Prostate gland (tissue), 2 donors: Measurements from ENCODE around the gene BRD3.

Source experiments
- CTCF ChIP-seq, 4 experiments: fragments of 200-600 bp in 2 of 4; fragments of 450-650 bp in 2 of 4; sonication (generic) in 2 of 4; IDR thresholded peaks; 1 replicate in 3 of 4; 2 replicates in 1 of 4; pipeline ENCODE4 v1.5.1; 2016 to 2019; ENCODE audit warnings: antibody characterized with exemption in 4 of 4, mild to moderate bottlenecking in 2 of 4, moderate library complexity in 2 of 4
- POLR2A ChIP-seq: fragments of 450-650 bp; IDR thresholded peaks from one replicate; pipeline ENCODE4 v1.6.1; 2016; ENCODE audit warnings: antibody characterized with exemption, mild to moderate bottlenecking
- POLR2AphosphoS5 ChIP-seq: sonication (generic); formaldehyde crosslinking; IDR thresholded peaks from one replicate; pipeline ENCODE4 v1.6.1; 2017; ENCODE audit warnings: antibody characterized with exemption

DNA sequence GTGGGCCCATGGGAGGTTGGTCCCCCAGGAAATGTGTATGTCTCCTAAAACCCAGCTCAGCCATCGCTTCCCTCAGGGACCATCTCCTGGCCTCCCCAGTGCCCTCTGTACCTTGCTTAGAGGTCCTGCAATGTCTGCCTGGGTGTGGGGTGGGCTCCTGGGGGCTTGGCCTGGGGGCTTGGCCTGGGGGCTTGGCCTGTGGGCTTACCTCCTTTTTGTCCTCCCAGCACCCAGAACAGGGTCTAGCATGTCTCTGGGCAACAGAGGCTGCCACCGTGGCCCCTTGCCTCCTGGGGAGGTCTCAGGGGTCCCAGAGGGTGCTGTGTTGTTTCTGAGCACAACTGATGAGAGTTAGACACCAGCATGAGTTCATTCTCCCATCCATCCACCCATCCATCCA lies 65.0 kb downstream of the BRD3 start:
- no peak for TF ChIP-seq CTCF (IDR thresholded peaks at IDR 0.05)
- no peak for TF ChIP-seq POLR2AphosphoS5
- TF ChIP-seq POLR2A, result no peak
